ENCODE measurements around the gene EMC6.

Gene EMC6

GRCh38 chr17:3656755-3657587 is 11.6 kb upstream of the EMC6 start:
- no peak for DNase-seq

GRCh38 chr17:3657588-3657869 is 11.1 kb upstream of the EMC6 start:
- DNase-seq = no peak

- DNase-seq = no peak
Observed at GRCh38 chr17:3657874-3658783, 10.5 kb upstream of the EMC6 start.

- no peak for DNase-seq
Observed at GRCh38 chr17:3658784-3659449, 9.7 kb upstream of the EMC6 start.

GRCh38 chr17:3659541-3660111 is 9.0 kb upstream of the EMC6 start:
- DNase-seq = no peak

- no peak for DNase-seq
Observed at GRCh38 chr17:3660311-3660891, 8.2 kb upstream of the EMC6 start.

- no peak for DNase-seq
Observed at GRCh38 chr17:3663102-3664011, 5.3 kb upstream of the EMC6 start.

- DNase-seq = no peak
Observed at GRCh38 chr17:3665834-3666233, 2.8 kb upstream of the EMC6 start.

GRCh38 chr17:3666516-3666915 is 2.1 kb upstream of the EMC6 start:
- DNase-seq = no peak

- DNase-seq = peak; percentile 48
Observed at GRCh38 chr17:3667366-3668278, 990 bp upstream of the EMC6 start.

GRCh38 chr17:3669085-3669347 is 404 bp downstream of the EMC6 start:
- DNase-seq = no peak

GRCh38 chr17:3669548-3669947 is 936 bp downstream of the EMC6 start:
- DNase-seq = no peak

- DNase-seq = no peak
Observed at GRCh38 chr17:3672571-3672970, 4.0 kb downstream of the EMC6 start.

GRCh38 chr17:3675886-3676285 is 7.3 kb downstream of the EMC6 start:
- DNase-seq = no peak

- DNase-seq = no peak
Observed at GRCh38 chr17:3678095-3678820, 9.6 kb downstream of the EMC6 start.

GRCh38 chr17:3678821-3679530 is 10.4 kb downstream of the EMC6 start:
- no peak for DNase-seq

GRCh38 chr17:3679531-3680126 is 11.0 kb downstream of the EMC6 start:
- no peak for DNase-seq

GRCh38 chr17:3681057-3681456 is 12.4 kb downstream of the EMC6 start:
- DNase-seq = no peak

- DNase-seq = no peak
Observed at GRCh38 chr17:3681565-3681964, 13.0 kb downstream of the EMC6 start.
